CD4-positive, CD25-positive, alpha-beta regulatory T cell (primary cell): ENCODE measurements around the gene ACYP2. TPM values are rescaled to one million over a fixed set of nuclear protein-coding genes. Genes with fewer than 3 reads are reported as not detected.
A peak's percentile ranks its signal among the peaks of the same experiment; 100 is the strongest.

Source experiments
- ATAC-seq, 2 donors: fragments of 150-1000 bp; cut with Tn5 transposase; one replicate each; pipeline ENCODE4 v1.10.0; 2021; ENCODE audit warnings: low read depth in 2 of 2, moderate number of reproducible peaks in 2 of 2, moderate library complexity in 1 of 2
- DNase-seq, 3 donors: peaks; one replicate each; pipeline versions ENCODE4 v3.0.0 to v3.0.0-alpha.2; 2012 to 2022; ENCODE audit warnings: mixed read lengths in 1 of 3
- H3K27ac ChIP-seq: one replicate; pipeline ENCODE4 v1.7.0; 2013; ENCODE audit warnings: mild to moderate bottlenecking, low read length; ENCODE audit not compliant: insufficient read depth, poor library complexity, severe bottlenecking
- H3K27me3 ChIP-seq: one replicate; pipeline ENCODE4 v1.7.0; 2013; ENCODE audit warnings: low read length; ENCODE audit not compliant: control insufficient read depth, insufficient read depth
- H3K36me3 ChIP-seq: one replicate; pipeline ENCODE4 v1.7.0; 2013; ENCODE audit warnings: mild to moderate bottlenecking, low read length, moderate library complexity; ENCODE audit not compliant: control insufficient read depth, insufficient read depth
- H3K4me1 ChIP-seq: 2 replicates; pipeline ENCODE4 v1.7.0; 2013; ENCODE audit warnings: mild to moderate bottlenecking, low read length; ENCODE audit not compliant: insufficient read depth, control insufficient read depth, poor library complexity, severe bottlenecking
- H3K4me3 ChIP-seq: one replicate; pipeline ENCODE4 v1.7.0; 2013; ENCODE audit warnings: low read depth, mild to moderate bottlenecking, low read length, moderate library complexity
- H3K9me3 ChIP-seq, 2 experiments: 1 replicate in 1 of 2; 2 replicates in 1 of 2; pipeline ENCODE4 v1.7.0; 2013; ENCODE audit warnings: low read length in 2 of 2, mild to moderate bottlenecking in 1 of 2, moderate library complexity in 1 of 2; ENCODE audit not compliant: control insufficient read depth in 2 of 2
- H3K27ac Mint-ChIP-seq, 3 donors: one replicate each; pipeline ENCODE4 v1.8.0; 2020 to 2022; ENCODE audit warnings: mild to moderate bottlenecking in 3 of 3, mixed read lengths in 3 of 3, moderate library complexity in 2 of 3
- H3K27me3 Mint-ChIP-seq: one replicate; pipeline ENCODE4 v1.8.0; 2022; ENCODE audit warnings: mild to moderate bottlenecking, mixed read lengths
- H3K36me3 Mint-ChIP-seq: one replicate; pipeline ENCODE4 v1.8.0; 2020; ENCODE audit warnings: mixed read lengths
- H3K4me1 Mint-ChIP-seq, 4 donors: one replicate each; pipeline ENCODE4 v1.8.0; 2020 to 2022; ENCODE audit warnings: mixed read lengths in 4 of 4, mild to moderate bottlenecking in 1 of 4
- H3K4me3 Mint-ChIP-seq, 4 donors: one replicate each; pipeline ENCODE4 v1.8.0; 2020 to 2022; ENCODE audit warnings: mild to moderate bottlenecking in 4 of 4, mixed read lengths in 4 of 4, moderate library complexity in 3 of 4
- H3K9me3 Mint-ChIP-seq, 7 donors: one replicate each; pipeline ENCODE4 v1.8.0; 2020 to 2022; ENCODE audit warnings: mixed read lengths in 7 of 7, mild to moderate bottlenecking in 3 of 7, moderate library complexity in 2 of 7
- polyA plus RNA-seq, 4 donors: library from polyadenylated mRNA; unstranded; fragments of 300-500 nt; fragmentation: Illumina TruSeq; gene quantifications; one replicate each; pipeline ENCODE4 v1.2.3, GENCODE V29; 2021
- total RNA-seq: library from RNA; stranded (reverse); gene quantifications from one replicate; pipeline ENCODE4 v1.2.3, GENCODE V29; 2022

ACYP2 gene
- total and polyA plus RNA-seq, 5 donors from 2014 or later, result 10.6 to 17.3 (median 13.3) TPM

GRCh38 chr2:54194761-54195750, 79.6 kb downstream of the ACYP2 start:
- peaks cover 21% of the 10 kb centered on the region for H3K36me3 Mint-ChIP-seq
- ATAC-seq (no peak), DNase-seq (no peak)
- Histone ChIP-seq H3K27me3 (no peaks in the 10 kb centered on the region), H3K36me3 (no peaks in the 10 kb centered on the region), H3K9me3 (no peaks in the 10 kb centered on the region), H3K27ac (no peak overlapping the region), H3K4me3 (no peak overlapping the region), H3K4me1 (no peaks in the 10 kb centered on the region)
- H3K27ac Mint-ChIP-seq, result no peak overlapping the region
- H3K9me3 Mint-ChIP-seq, result no peaks in the 10 kb centered on the region
- H3K27me3 Mint-ChIP-seq, result no peaks in the 10 kb centered on the region
- H3K4me3 Mint-ChIP-seq, result no peak overlapping the region
- H3K4me1 Mint-ChIP-seq, result peaks cover 0 to 4% (median 0%) of the 10 kb centered on the region in 4 donors

DNA sequence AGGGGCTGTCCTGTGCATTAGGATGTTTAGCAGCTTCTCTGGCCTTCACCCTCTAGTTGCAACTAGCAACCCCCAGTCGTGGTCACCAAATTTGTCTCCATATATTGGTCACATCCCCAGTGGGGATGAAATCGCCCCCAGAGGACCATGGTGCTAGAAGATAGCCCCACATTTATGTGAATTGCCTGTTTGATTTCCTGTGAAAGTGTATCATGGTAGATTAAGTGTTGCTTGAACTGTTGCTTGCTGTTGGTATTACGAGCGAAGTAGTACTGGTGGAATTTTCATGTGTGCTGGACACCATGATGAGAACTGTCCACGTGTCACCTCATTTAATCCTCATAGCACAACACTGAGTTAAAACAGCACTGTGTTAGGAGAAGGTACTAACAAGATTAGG, 81.2 kb downstream of the ACYP2 start:
- no peak for ATAC-seq
- no peaks in the 10 kb centered on the region for H3K27me3 ChIP-seq
- Mint-ChIP-seq H3K27ac (no peak overlapping the region), H3K4me1 (peaks cover 0 to 4% (median 0%) of the 10 kb centered on the region in 4 donors), H3K36me3 (peaks cover 14% of the 10 kb centered on the region), H3K9me3 (no peaks in the 10 kb centered on the region), H3K27me3 (no peaks in the 10 kb centered on the region), H3K4me3 (peak overlapping the region in 1 of 4 donors; percentile 84)
- H3K9me3 ChIP-seq, result no peaks in the 10 kb centered on the region
- no peaks in the 10 kb centered on the region for H3K4me1 ChIP-seq
- H3K4me3 ChIP-seq, result no peak overlapping the region
- H3K27ac ChIP-seq, result no peak overlapping the region
- no peak for DNase-seq
- no peaks in the 10 kb centered on the region for H3K36me3 ChIP-seq

GRCh38 chr2:54204476-54204875, 89.1 kb downstream of the ACYP2 start:
- Histone ChIP-seq H3K4me3 (no peak overlapping the region), H3K27me3 (no peaks in the 10 kb centered on the region), H3K36me3 (no peaks in the 10 kb centered on the region), H3K4me1 (no peaks in the 10 kb centered on the region), H3K27ac (no peak overlapping the region), H3K9me3 (no peaks in the 10 kb centered on the region)
- Mint-ChIP-seq H3K27me3 (peaks cover 4% of the 10 kb centered on the region), H3K27ac (no peak overlapping the region), H3K4me1 (no peaks in the 10 kb centered on the region), H3K36me3 (peaks cover 4% of the 10 kb centered on the region), H3K9me3 (peaks cover 0 to 2% (median 0%) of the 10 kb centered on the region in 7 donors), H3K4me3 (no peak overlapping the region)
- ATAC-seq, result no peak
- DNase-seq, result no peak

DNA sequence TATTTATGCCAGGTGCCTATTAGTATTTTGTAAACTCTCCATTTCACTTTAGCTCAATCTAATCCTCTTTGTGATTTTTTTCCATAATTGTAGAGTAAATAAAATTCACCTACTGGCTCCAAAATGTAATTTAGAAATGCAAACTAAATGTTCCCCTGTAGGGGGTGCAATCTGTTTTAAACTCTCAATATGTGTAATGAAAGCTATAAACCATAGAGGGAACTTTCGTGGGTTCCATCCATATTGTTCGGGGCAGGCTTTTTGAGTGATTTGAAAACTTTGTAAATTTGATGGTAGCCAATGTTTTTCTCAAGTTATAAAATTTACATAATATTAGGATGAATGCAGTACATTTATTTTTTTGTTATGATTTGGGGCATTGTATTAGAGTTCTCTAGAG, 91.2 kb downstream of the ACYP2 start:
- Mint-ChIP-seq H3K9me3 (peaks cover 0 to 2% (median 0%) of the 10 kb centered on the region in 7 donors), H3K27me3 (peaks cover 4% of the 10 kb centered on the region), H3K36me3 (peaks cover 3% of the 10 kb centered on the region), H3K4me1 (no peaks in the 10 kb centered on the region), H3K4me3 (no peak overlapping the region), H3K27ac (no peak overlapping the region)
- Histone ChIP-seq H3K36me3 (no peaks in the 10 kb centered on the region), H3K27me3 (no peaks in the 10 kb centered on the region), H3K9me3 (no peaks in the 10 kb centered on the region), H3K27ac (no peak overlapping the region), H3K4me3 (no peak overlapping the region), H3K4me1 (no peaks in the 10 kb centered on the region)
- DNase-seq, result peak in 1 of 3 donors; percentile 31
- no peak for ATAC-seq

DNA sequence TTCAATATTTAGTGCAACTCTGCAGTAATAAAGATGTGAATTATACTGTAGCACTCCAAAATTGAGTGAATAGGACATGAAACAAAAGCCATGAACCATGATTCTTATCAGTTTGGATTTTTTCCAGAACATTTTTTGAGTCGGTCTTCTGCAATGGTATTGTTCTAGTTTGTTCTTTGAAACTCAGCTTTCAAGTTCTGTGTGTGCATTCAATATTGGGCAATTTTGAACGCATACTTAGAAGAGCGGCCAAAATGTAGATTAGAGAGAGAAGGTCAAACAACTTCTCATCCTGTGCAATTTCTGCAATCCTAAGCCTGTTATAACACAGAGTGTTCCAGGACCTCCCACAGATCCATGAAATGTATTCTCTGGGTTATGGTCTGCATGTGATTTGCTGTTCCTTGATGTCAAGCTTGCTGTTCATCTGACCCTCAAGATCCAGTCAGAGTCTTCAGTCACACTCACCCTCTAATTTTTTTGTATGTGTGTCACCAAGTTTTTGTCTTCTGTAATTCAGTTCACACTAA, 92.3 kb downstream of the ACYP2 start:
- Histone ChIP-seq H3K4me3 (no peak overlapping the region), H3K27me3 (no peaks in the 10 kb centered on the region), H3K4me1 (no peaks in the 10 kb centered on the region), H3K36me3 (no peaks in the 10 kb centered on the region), H3K9me3 (no peaks in the 10 kb centered on the region), H3K27ac (no peak overlapping the region)
- Mint-ChIP-seq H3K27ac (peak overlapping the region in 1 of 3 donors; percentile 49), H3K4me1 (no peaks in the 10 kb centered on the region), H3K9me3 (peaks cover 0 to 4% (median 0%) of the 10 kb centered on the region in 7 donors), H3K36me3 (peaks cover 3% of the 10 kb centered on the region), H3K4me3 (no peak overlapping the region), H3K27me3 (peaks cover 4% of the 10 kb centered on the region)
- DNase-seq (no peak), ATAC-seq (no peak)

- H3K27me3 Mint-ChIP-seq, result peaks cover 4% of the 10 kb centered on the region
- H3K36me3 Mint-ChIP-seq, result peaks cover 6% of the 10 kb centered on the region
- Histone ChIP-seq H3K27me3 (no peaks in the 10 kb centered on the region), H3K4me1 (no peaks in the 10 kb centered on the region), H3K36me3 (no peaks in the 10 kb centered on the region), H3K27ac (no peak overlapping the region), H3K4me3 (no peak overlapping the region), H3K9me3 (no peaks in the 10 kb centered on the region)
- no peaks in the 10 kb centered on the region for H3K4me1 Mint-ChIP-seq
- no peak overlapping the region for H3K4me3 Mint-ChIP-seq
- DNase-seq, result no peak
- ATAC-seq, result no peak
- peaks cover 0 to 6% (median 2%) of the 10 kb centered on the region in 7 donors for H3K9me3 Mint-ChIP-seq
- H3K27ac Mint-ChIP-seq, result peak overlapping the region in 1 of 3 donors; percentile 79
These were observed 93.2 kb downstream of the ACYP2 start for GRCh38 chr2:54208364-54209240.

DNA sequence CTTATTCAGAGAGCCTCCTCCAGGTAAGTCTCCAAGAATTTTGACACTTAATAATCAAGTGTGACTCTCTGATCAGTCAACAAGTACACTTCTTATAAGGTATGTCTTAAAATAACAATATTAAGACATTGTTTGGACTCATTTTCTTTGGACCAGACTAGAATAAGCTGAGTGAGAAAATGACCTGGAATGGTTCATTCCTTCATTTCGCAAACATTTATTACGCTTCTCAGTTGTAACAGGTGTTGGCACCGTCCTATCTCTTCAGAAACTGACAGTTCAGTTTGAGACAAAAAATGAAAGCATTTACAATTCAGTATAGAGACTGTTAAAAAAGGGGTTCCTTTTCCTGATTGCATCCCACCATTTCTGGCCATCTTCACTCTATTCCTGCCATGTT, 94.0 kb downstream of the ACYP2 start:
- no peaks in the 10 kb centered on the region for H3K4me1 Mint-ChIP-seq
- ATAC-seq, result no peak
- Histone ChIP-seq H3K27ac (no peak overlapping the region), H3K4me3 (no peak overlapping the region), H3K27me3 (no peaks in the 10 kb centered on the region), H3K9me3 (no peaks in the 10 kb centered on the region), H3K36me3 (no peaks in the 10 kb centered on the region), H3K4me1 (no peaks in the 10 kb centered on the region)
- no peak overlapping the region for H3K4me3 Mint-ChIP-seq
- H3K36me3 Mint-ChIP-seq, result peaks cover 10% of the 10 kb centered on the region
- peaks cover 0 to 6% (median 4%) of the 10 kb centered on the region in 7 donors for H3K9me3 Mint-ChIP-seq
- peaks cover 4% of the 10 kb centered on the region for H3K27me3 Mint-ChIP-seq
- DNase-seq, result no peak
- H3K27ac Mint-ChIP-seq, result no peak overlapping the region
